IMR-90 (cell line): ENCODE results near the gene CAV2.
A peak's percentile ranks its signal among the peaks of the same experiment; 100 is the strongest.

Experiments used
- FOS ChIP-seq: fragments of 150-350 bp; IDR thresholded peaks from 2 replicates; pipeline ENCODE4 v1.6.1; 2016; ENCODE audit warnings: low read depth, low read length
- POLR2A ChIP-seq: IDR thresholded peaks from 2 replicates; pipeline ENCODE4 v1.6.1; 2012; ENCODE audit warnings: mild to moderate bottlenecking, low read depth, low read length
- USF2 ChIP-seq: fragments of 150-350 bp; IDR thresholded peaks from 2 replicates; pipeline ENCODE4 v1.6.1; 2017; ENCODE audit warnings: mild to moderate bottlenecking, antibody characterized with exemption, low read length, low read depth
- TF ChIP-seq, protein P1 (sequence below): conservative IDR thresholded peaks from 2 replicates; pipeline ENCODE4 v1.5.1; 2012; ENCODE audit warnings: mild to moderate bottlenecking, low read depth, low read length, improper control_type of control experiment

DNA sequence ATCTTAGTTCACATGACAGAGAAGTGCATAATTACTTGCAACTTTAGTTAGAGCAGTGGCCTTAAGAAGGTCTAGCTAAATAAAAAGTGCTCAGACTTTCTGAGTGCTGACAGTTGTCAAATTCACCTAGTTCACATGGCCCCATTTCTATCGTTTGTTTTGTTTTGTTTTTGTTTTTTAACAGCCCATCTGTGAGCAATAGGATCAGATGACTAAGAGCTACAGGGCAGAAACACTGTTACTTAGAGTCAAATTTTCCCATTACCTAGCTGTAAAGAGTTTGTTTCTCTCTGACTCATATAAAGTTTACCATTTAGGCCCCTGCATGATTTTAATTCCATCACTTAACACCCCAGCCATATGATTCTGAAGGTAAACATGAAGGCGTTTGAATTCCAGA lies 44.1 kb downstream of the CAV2 start:
- TF ChIP-seq, protein P1, sequence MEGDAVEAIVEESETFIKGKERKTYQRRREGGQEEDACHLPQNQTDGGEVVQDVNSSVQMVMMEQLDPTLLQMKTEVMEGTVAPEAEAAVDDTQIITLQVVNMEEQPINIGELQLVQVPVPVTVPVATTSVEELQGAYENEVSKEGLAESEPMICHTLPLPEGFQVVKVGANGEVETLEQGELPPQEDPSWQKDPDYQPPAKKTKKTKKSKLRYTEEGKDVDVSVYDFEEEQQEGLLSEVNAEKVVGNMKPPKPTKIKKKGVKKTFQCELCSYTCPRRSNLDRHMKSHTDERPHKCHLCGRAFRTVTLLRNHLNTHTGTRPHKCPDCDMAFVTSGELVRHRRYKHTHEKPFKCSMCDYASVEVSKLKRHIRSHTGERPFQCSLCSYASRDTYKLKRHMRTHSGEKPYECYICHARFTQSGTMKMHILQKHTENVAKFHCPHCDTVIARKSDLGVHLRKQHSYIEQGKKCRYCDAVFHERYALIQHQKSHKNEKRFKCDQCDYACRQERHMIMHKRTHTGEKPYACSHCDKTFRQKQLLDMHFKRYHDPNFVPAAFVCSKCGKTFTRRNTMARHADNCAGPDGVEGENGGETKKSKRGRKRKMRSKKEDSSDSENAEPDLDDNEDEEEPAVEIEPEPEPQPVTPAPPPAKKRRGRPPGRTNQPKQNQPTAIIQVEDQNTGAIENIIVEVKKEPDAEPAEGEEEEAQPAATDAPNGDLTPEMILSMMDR: no peak
- TF ChIP-seq FOS (peak; percentile 50; the same call in 1 of the 2 replicates), USF2 (no peak), POLR2A (no peak)
